GM19397 (cell line): ENCODE measurements around the gene ALKBH4.

Source experiments
- ATAC-seq: cut with Tn5 transposase; IDR thresholded peaks from one replicate; pipeline ENCODE4 v1.9.1; 2021; ENCODE audit warnings: mild to moderate bottlenecking, moderate library complexity; ENCODE audit not compliant: unreplicated experiment

Gene ALKBH4

DNA sequence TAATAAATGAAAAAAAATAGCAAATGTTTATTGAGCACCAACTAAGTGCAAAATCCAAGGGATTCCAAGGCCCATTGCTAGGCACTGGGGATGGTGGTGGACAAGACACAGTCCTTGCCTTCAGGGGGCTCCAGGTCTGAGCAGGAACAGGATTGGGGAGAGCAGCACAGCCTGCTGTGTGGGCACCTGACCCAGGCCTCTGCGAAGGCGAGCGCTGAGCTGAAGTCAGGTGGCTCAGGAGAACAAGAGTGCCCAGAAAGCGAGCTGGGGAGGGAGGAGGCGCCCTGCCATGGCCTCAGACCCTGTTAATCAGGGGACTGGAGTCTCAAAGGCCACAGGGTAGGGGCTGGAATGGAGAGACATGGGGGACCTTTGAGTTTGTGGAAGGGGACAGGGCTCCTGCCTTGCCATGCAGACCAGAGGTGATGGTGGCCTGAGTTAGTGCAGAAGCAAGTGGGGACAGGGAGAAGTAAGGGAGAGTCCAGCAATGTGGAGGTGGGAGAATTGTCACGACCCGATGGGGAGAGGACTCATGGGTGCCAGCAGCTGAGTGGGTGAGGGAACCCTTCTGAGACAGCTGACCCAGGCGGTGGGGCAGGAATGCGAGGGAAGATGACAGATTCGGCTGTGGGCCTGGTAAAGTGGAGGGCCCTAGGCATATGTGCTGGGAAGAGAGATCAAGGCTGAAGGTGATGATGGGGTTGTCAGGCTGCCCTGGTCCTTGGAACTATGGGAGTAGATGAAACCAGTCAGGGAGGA is 35.3 kb downstream of the ALKBH4 start:
- no peak for ATAC-seq

- ATAC-seq: no peak
Observed at GRCh38 chr7:102427019-102427405, 37.7 kb downstream of the ALKBH4 start.

- peak; percentile 40 for ATAC-seq
Observed at GRCh38 chr7:102426268-102427018, 38.2 kb downstream of the ALKBH4 start.

DNA sequence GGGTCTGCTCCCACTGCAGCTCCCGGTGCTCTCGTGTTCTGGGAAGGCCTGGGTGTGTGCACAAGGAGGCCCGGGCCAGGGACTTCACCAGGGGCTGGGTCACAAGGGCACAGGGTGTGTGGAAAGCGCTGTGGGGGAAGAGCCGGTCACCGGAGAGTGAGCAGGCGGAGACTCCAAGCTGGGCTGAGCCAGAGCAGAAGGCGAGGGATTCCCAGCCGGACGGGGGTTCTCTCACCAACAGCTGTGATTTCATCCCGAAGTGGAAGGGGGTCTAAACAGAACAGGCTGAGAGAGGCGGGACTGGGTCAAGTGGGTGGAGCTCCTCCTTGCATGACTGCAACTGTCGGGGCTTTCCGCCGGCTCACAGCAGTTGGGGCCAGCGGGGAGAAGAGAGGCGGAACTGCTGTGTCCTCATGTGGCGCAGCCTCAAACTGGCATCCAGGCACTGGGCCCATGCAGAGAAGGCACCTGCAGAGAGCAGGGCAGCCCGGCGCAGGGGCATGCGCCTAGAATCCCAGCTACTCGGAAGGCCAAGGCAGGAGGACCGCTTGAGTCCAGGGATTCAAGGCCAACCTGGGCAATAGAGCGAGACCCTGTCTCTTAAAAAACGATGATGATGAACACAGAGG is 38.9 kb downstream of the ALKBH4 start:
- ATAC-seq: peak; percentile 59

GRCh38 chr7:102424787-102425218 is 39.9 kb downstream of the ALKBH4 start:
- ATAC-seq: no peak

GRCh38 chr7:102424129-102424551 is 40.5 kb downstream of the ALKBH4 start:
- ATAC-seq: no peak

GRCh38 chr7:102421706-102422240 is 42.9 kb downstream of the ALKBH4 start:
- no peak for ATAC-seq

DNA sequence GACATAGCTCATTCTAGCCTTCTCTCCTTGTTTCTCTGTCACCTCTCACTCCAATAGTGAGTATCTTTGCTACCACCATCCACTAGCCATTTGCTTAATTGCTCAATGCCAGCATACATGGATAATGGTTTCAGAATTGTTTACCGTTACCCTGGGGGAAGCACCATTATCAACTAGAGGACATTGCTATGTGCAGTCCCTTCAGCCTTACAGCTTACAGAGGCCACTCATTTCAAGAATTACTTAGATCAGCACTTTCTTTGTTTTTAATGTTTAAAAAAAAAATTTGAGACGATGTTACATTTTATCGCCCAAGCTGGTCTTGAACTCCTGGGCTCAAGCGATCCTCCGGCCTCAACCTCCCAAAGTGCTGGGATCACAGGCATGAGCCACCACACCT is 46.1 kb downstream of the ALKBH4 start:
- no peak for ATAC-seq

- no peak for ATAC-seq
Observed at GRCh38 chr7:102417105-102417504, 47.6 kb downstream of the ALKBH4 start.

GRCh38 chr7:102416406-102416805 is 48.3 kb downstream of the ALKBH4 start:
- no peak for ATAC-seq

GRCh38 chr7:102415685-102416225 is 48.9 kb downstream of the ALKBH4 start:
- ATAC-seq: no peak

DNA sequence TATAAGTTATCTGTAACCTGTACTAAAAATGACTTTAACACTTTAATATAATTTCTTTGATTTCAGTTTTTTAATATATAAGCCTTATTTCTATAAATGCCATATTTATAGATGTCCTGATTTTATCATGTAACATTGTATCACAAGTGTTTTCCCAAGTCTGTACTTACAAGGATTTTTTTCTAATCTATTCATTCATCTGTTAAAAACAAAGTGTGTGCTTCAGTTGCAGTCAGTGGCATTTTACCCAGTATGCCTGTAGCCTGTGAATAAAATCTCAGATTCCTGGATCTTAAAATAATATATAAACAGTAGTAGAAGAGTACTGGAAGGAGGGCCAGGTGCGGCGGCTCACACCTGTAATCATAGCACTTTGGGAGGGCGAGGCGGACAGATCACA is 51.1 kb downstream of the ALKBH4 start:
- no peak for ATAC-seq

DNA sequence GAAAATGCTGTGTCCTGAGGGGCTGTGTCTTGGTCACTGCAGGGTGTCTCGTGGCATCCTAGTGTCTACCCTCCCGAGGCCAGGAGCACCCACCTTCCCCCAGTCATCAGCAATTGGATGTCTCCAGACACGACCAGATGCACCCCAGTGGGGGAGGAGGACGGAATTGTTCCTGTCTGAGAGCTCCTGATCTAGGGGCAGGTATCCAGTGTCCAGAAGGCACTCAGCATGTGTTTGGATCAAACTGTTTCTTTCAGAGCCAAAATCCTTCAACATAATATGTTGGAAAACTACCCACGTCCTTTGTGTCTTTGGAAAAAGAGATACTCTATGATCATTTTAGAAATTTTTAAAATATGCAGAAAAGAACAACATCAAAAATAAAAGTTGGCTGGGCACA is 51.6 kb downstream of the ALKBH4 start:
- ATAC-seq: no peak

- no peak for ATAC-seq
Observed at GRCh38 chr7:102412548-102412947, 52.1 kb downstream of the ALKBH4 start.

- no peak for ATAC-seq
Observed at GRCh38 chr7:102410918-102411317, 53.7 kb downstream of the ALKBH4 start.

GRCh38 chr7:102410123-102410522 is 54.5 kb downstream of the ALKBH4 start:
- ATAC-seq: no peak

- ATAC-seq: no peak
Observed at GRCh38 chr7:102409340-102409739, 55.3 kb downstream of the ALKBH4 start.

- peak; percentile 46 for ATAC-seq
Observed at GRCh38 chr7:102408530-102408929, 56.1 kb downstream of the ALKBH4 start.

DNA sequence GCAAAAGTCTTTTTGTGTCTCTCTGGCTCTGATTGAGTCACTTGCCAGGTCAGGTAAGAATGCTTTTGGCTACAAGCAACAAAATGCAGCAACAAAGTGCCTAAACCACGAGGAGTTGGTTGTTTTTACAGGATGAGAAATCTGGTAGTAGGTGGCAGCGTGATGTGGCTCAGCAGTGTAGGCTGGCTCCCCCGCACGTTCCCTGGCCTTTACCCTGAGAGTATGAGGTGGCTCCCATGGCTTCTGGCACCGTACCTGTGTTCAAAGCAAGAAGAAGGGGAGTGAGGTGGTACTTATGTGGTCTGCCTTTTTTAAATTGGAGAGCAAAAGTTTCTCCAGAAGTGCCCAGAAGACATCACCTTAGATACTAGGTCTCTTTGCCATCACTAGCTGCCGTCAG is 56.8 kb downstream of the ALKBH4 start:
- ATAC-seq: no peak
